Panc1 (cell line): ENCODE measurements around the gene C3orf33. TPM values are rescaled to one million over a fixed set of nuclear protein-coding genes. Genes with fewer than 3 reads are reported as not detected.

Experiments used
- ATAC-seq: fragments of 200-7000 bp; cut with Tn5 transposase; 2 replicates; pipeline ENCODE4 v1.9.1; 2020; ENCODE audit warnings: mild to moderate bottlenecking, moderate library complexity
- BruUV-seq: library from RNA; stranded (reverse); fragments of 400-500 nt; replicated peaks from 2 replicates; lab custom pipeline; 2021; lab: Mats Ljungman, UMichigan
- CTCF ChIA-PET: fragments of 300-600 bp; sonication (Branson Sonifier 250); formaldehyde crosslinking; loops from one replicate; lab custom pipeline; 2022; ENCODE audit warnings: antibody characterized with exemption; lab: Charles Lee
- POLR2A ChIA-PET: fragments of 300-600 bp; sonication (Branson Sonifier 250); formaldehyde crosslinking; loops from one replicate; lab custom pipeline; 2022; ENCODE audit warnings: antibody characterized with exemption; lab: Charles Lee
- DNase-seq: peaks from one replicate; pipeline ENCODE4 v3.0.0-alpha.2; 2010; ENCODE audit warnings: low read depth, low spot score
- H3K27ac ChIP-seq: 2 replicates; pipeline ENCODE4 v1.5.1; 2011; ENCODE audit warnings: mild to moderate bottlenecking, low read length, inconsistent platforms
- H3K27me3 ChIP-seq: fragments of 200-500 bp; sonication (Bioruptor generic); 2 replicates; pipeline ENCODE4 v1.6.0; 2014; ENCODE audit warnings: low read length, inconsistent platforms; ENCODE audit not compliant: control insufficient read depth, insufficient read depth
- H3K36me3 ChIP-seq: fragments of 200-500 bp; sonication (Bioruptor generic); 2 replicates; pipeline ENCODE4 v1.5.1; 2014; ENCODE audit warnings: inconsistent platforms, mild to moderate bottlenecking, low read length, moderate library complexity; ENCODE audit not compliant: control insufficient read depth, insufficient read depth
- H3K4me1 ChIP-seq: 2 replicates; pipeline ENCODE4 v1.5.1; 2011; ENCODE audit warnings: inconsistent platforms, mild to moderate bottlenecking, low read length, moderate library complexity; ENCODE audit not compliant: control insufficient read depth, insufficient read depth
- H3K4me3 ChIP-seq, 2 experiments: 2 replicates each; pipeline ENCODE4 v1.5.1; 2011 to 2012; ENCODE audit warnings: low read depth in 2 of 2, low read length in 2 of 2, mild to moderate bottlenecking in 2 of 2, inconsistent platforms in 1 of 2, moderate library complexity in 1 of 2
- H3K9me3 ChIP-seq: fragments of 200-500 bp; sonication (Bioruptor generic); 2 replicates; pipeline ENCODE4 v1.5.1; 2014; ENCODE audit warnings: low read depth, mild to moderate bottlenecking, inconsistent platforms, low read length, moderate library complexity; ENCODE audit not compliant: control insufficient read depth, insufficient read depth
- CTCF ChIP-seq: fragments of 450-650 bp; IDR thresholded peaks from 2 replicates; pipeline ENCODE4 v1.5.1; 2017; ENCODE audit warnings: mild to moderate bottlenecking
- POLR2AphosphoS5 ChIP-seq: IDR thresholded peaks from 2 replicates; pipeline ENCODE4 v1.6.1; 2012; ENCODE audit warnings: mild to moderate bottlenecking, low read depth, low read length, moderate library complexity
- REST ChIP-seq, 2 experiments: IDR thresholded peaks; 2 replicates each; pipeline ENCODE4 v1.6.1; 2011 to 2012; ENCODE audit warnings: low read depth in 2 of 2, control low read depth in 1 of 2, low read length in 1 of 2, mild to moderate bottlenecking in 1 of 2, moderate library complexity in 1 of 2; ENCODE audit not compliant: insufficient read depth in 1 of 2
- SIN3A ChIP-seq: IDR thresholded peaks from 2 replicates; pipeline ENCODE4 v1.6.1; 2012; ENCODE audit warnings: low read depth, mild to moderate bottlenecking, low read length, moderate library complexity, borderline replicate concordance; ENCODE audit not compliant: insufficient read depth
- TCF7L2 ChIP-seq: IDR thresholded peaks from 2 replicates; pipeline ENCODE4 v1.6.1; 2011; ENCODE audit warnings: mild to moderate bottlenecking, low read depth, low read length, inconsistent platforms
- in situ Hi-C: cut with HindIII; loops from 2 replicates; pipeline ENCODE4 v1.10.0; 2016; ENCODE audit warnings: low sequenced_read_pairs, low pct_unique_long_range_greater_than_20kb
- intact Hi-C: fragments of 100-400 bp; cut with micrococcal nuclease; formaldehyde crosslinking; loops from one replicate; pipeline ENCODE4 v1.10.0; 2022; ENCODE audit not compliant: unreplicated experiment
- total RNA-seq: library from RNA; stranded (reverse); gene quantifications from one replicate; pipeline ENCODE4 v1.2.1, GENCODE V29; 2021; ENCODE audit not compliant: unreplicated experiment

Gene C3orf33
- total RNA-seq, 1 experiment from 2014 or later = 3.2 TPM

- H3K36me3 ChIP-seq = no peaks in the 10 kb centered on the region
- in situ Hi-C loops (no loop called here), intact Hi-C loops (no loop called here)
- ATAC-seq (no peak), DNase-seq (no peak)
- CTCF ChIA-PET = interaction anchor here (0.6 kb wide), 1 partner anchor 621 kb away, joined by 5 read pairs; no protein-coding TSS in a partner anchor
- POLR2A ChIA-PET = no interaction called here
- no TSS peak for BruUV-seq
- H3K27ac ChIP-seq = no peak overlapping the region
- no peaks in the 10 kb centered on the region for H3K27me3 ChIP-seq
- no peak for TF ChIP-seq TCF7L2
- no peak for TF ChIP-seq SIN3A
- no peak for TF ChIP-seq POLR2AphosphoS5
- no peak for TF ChIP-seq REST (IDR thresholded peaks at IDR 0.05; ENCODE audit: insufficient read depth in 1 of 2, low read depth in 2 of 2, low read length in 1 of 2)
- no peak for TF ChIP-seq CTCF
- no peaks in the 10 kb centered on the region for H3K9me3 ChIP-seq
- H3K4me3 ChIP-seq = no peak overlapping the region
- no peaks in the 10 kb centered on the region for H3K4me1 ChIP-seq
These were observed 23.6 kb downstream of the C3orf33 start for GRCh38 chr3:155782390-155782953.

- CTCF ChIA-PET = interaction anchor here (0.6 kb wide), 1 partner anchor 86 kb away, joined by 6 read pairs; no protein-coding TSS in a partner anchor
- no peaks in the 10 kb centered on the region for H3K4me1 ChIP-seq
- no peak overlapping the region for H3K4me3 ChIP-seq
- H3K27ac ChIP-seq = no peak overlapping the region
- H3K27me3 ChIP-seq = no peaks in the 10 kb centered on the region
- POLR2A ChIA-PET = no interaction called here
- no peak for TF ChIP-seq SIN3A
- TF ChIP-seq TCF7L2 = no peak
- no peak for TF ChIP-seq CTCF
- no peak for TF ChIP-seq POLR2AphosphoS5
- no peak for TF ChIP-seq REST (IDR thresholded peaks at IDR 0.05; ENCODE audit: insufficient read depth in 1 of 2, low read depth in 2 of 2, low read length in 1 of 2)
- no peaks in the 10 kb centered on the region for H3K9me3 ChIP-seq
- intact Hi-C loops = no loop called here
- H3K36me3 ChIP-seq = no peaks in the 10 kb centered on the region
- ATAC-seq (no peak), DNase-seq (no peak)
- in situ Hi-C loops = no loop called here
- no TSS peak for BruUV-seq
These were observed 25.8 kb downstream of the C3orf33 start for GRCh38 chr3:155780291-155780690.
